Sigmoid colon (tissue), 7 donors: Measurements from ENCODE around the gene PAWR. TPM values are rescaled to one million over a fixed set of nuclear protein-coding genes. Genes with fewer than 3 reads are reported as not detected.

Experiments
- DNase-seq: peaks from one replicate; pipeline ENCODE4 v3.0.0-alpha.2; 2019
- H3K27ac ChIP-seq, 4 donors: fragments of 200-600 bp; sonication (generic); one replicate each; pipeline ENCODE4 v1.5.1; 2016 to 2019; ENCODE audit warnings: mild to moderate bottlenecking in 1 of 4
- H3K27me3 ChIP-seq, 3 donors: fragments of 200-600 bp; sonication (generic); one replicate each; pipeline ENCODE4 v1.5.1; 2019; ENCODE audit warnings: mild to moderate bottlenecking in 1 of 3
- H3K36me3 ChIP-seq, 4 donors: fragments of 200-600 bp; sonication (generic); one replicate each; pipeline ENCODE4 v1.5.1; 2016 to 2019
- H3K4me1 ChIP-seq, 4 donors: fragments of 200-600 bp; sonication (generic); one replicate each; pipeline ENCODE4 v1.5.1; 2017 to 2019
- H3K4me3 ChIP-seq, 4 donors: fragments of 200-600 bp; sonication (generic); one replicate each; pipeline ENCODE4 v1.5.1; 2017 to 2019; ENCODE audit warnings: mild to moderate bottlenecking in 2 of 4, moderate library complexity in 1 of 4
- H3K9me3 ChIP-seq, 4 donors: fragments of 200-600 bp in 3 of 4; sonication (generic) in 3 of 4; one replicate each; pipeline versions ENCODE4 v1.5.1 to v1.6.1; 2013 to 2019
- CTCF ChIP-seq, 4 experiments: fragments of 450-650 bp in 3 of 4; fragments of 200-600 bp in 1 of 4; IDR thresholded peaks; one replicate each; pipeline ENCODE4 v1.5.1; 2016 to 2019; ENCODE audit warnings: antibody characterized with exemption in 4 of 4, mild to moderate bottlenecking in 3 of 4, moderate library complexity in 2 of 4
- EP300 ChIP-seq, 4 donors: sonication (generic); formaldehyde crosslinking; IDR thresholded peaks; one replicate each; pipeline ENCODE4 v1.6.1; 2017; ENCODE audit warnings: antibody characterized with exemption in 4 of 4
- POLR2A ChIP-seq, 2 donors: fragments of 450-650 bp; IDR thresholded peaks; one replicate each; pipeline ENCODE4 v1.6.1; 2016; ENCODE audit warnings: antibody characterized with exemption in 2 of 2, mild to moderate bottlenecking in 2 of 2, moderate library complexity in 2 of 2
- POLR2AphosphoS5 ChIP-seq, 4 donors: sonication (generic); formaldehyde crosslinking; IDR thresholded peaks; one replicate each; pipeline ENCODE4 v1.6.1; 2017; ENCODE audit warnings: antibody characterized with exemption in 4 of 4
- WGBS, 2 donors: extraction: QIAGEN DNeasy Blood & Tissue Kit; methylation state at CpG; one replicate each; pipeline ENCODE4 v1.1.7; 2013; 5-methylcytosine and 5-hydroxymethylcytosine counted together
- intact Hi-C: fragments of 100-400 bp; cut with DNase I; formaldehyde crosslinking; loops from one replicate; pipeline ENCODE4 v1.15.1; 2023
- polyA plus RNA-seq, 3 donors: library from polyadenylated mRNA; stranded (reverse); fragments of 200-250 nt; gene quantifications; one replicate each; pipeline ENCODE4 v1.2.3, GENCODE V29; 2013
- total RNA-seq, 4 donors: library from RNA; depleted of rRNA; stranded (reverse); fragments of >200 nt; gene quantifications; one replicate each; pipeline ENCODE4 v1.1.0, GENCODE V29; 2016
- donor health status: healthy with polysubstance abuse.
- donor health status: Bipolar disorder and iron deficiency.
- donor health status: healthy.

The PAWR gene
- total and polyA plus RNA-seq, 7 donors = 7.8 to 53.5 (median 24.5) TPM

- Histone ChIP-seq H3K27ac (no peak overlapping the region), H3K27me3 (peaks cover 0 to 5% (median 0%) of the 10 kb centered on the region in 3 donors), H3K4me1 (no peaks in the 10 kb centered on the region), H3K36me3 (no peaks in the 10 kb centered on the region), H3K9me3 (no peaks in the 10 kb centered on the region), H3K4me3 (no peak overlapping the region)
- TF ChIP-seq CTCF (IDR thresholded peaks at IDR 0.05) = no peak
- TF ChIP-seq EP300 (IDR thresholded peaks at IDR 0.05) = no peak
- no peak for TF ChIP-seq POLR2A (IDR thresholded peaks at IDR 0.05)
- no peak for TF ChIP-seq POLR2AphosphoS5 (IDR thresholded peaks at IDR 0.05)
- intact Hi-C loops = no loop called here
- 96% methylated on average over 4 of the region's 4 CpGs for whole genome bisulfite sequencing, 2 donors
- DNase-seq = no peak
Observed at GRCh38 chr12:79717006-79717405, 26.2 kb upstream of the PAWR start.

GRCh38 chr12:79715308-79715707, 24.5 kb upstream of the PAWR start:
- WGBS, 2 donors = 90 to 92% methylated on average over 3 of the region's 3 CpGs
- intact Hi-C loops = no loop called here
- TF ChIP-seq CTCF (IDR thresholded peaks at IDR 0.05) (no peak), EP300 (IDR thresholded peaks at IDR 0.05) (no peak), POLR2A (IDR thresholded peaks at IDR 0.05) (no peak), POLR2AphosphoS5 (IDR thresholded peaks at IDR 0.05) (no peak)
- H3K27me3 ChIP-seq = peaks cover 0 to 10% (median 0%) of the 10 kb centered on the region in 3 donors
- H3K4me3 ChIP-seq = no peak overlapping the region
- no peak for DNase-seq
- no peaks in the 10 kb centered on the region for H3K36me3 ChIP-seq
- H3K4me1 ChIP-seq = no peaks in the 10 kb centered on the region
- H3K27ac ChIP-seq = no peak overlapping the region
- no peaks in the 10 kb centered on the region for H3K9me3 ChIP-seq

GRCh38 chr12:79710707-79711483, 20.1 kb upstream of the PAWR start:
- intact Hi-C loops = no loop called here
- no peaks in the 10 kb centered on the region for H3K36me3 ChIP-seq
- no peaks in the 10 kb centered on the region for H3K9me3 ChIP-seq
- no peak overlapping the region for H3K4me3 ChIP-seq
- DNase-seq = no peak
- no peak for TF ChIP-seq EP300 (IDR thresholded peaks at IDR 0.05)
- TF ChIP-seq POLR2A (IDR thresholded peaks at IDR 0.05) = no peak
- no peak for TF ChIP-seq CTCF (IDR thresholded peaks at IDR 0.05)
- no peaks in the 10 kb centered on the region for H3K4me1 ChIP-seq
- WGBS, 2 donors = 73 to 75% methylated on average over 50 of the region's 50 CpGs
- no peak overlapping the region for H3K27ac ChIP-seq
- peaks cover 0 to 10% (median 0%) of the 10 kb centered on the region in 3 donors for H3K27me3 ChIP-seq

- intact Hi-C loops = no loop called here
- no peak for DNase-seq
- 42 to 76% methylated on average over 3 of the region's 3 CpGs for WGBS, 2 donors
- no peak overlapping the region for H3K4me3 ChIP-seq
- no peak overlapping the region for H3K27ac ChIP-seq
- H3K4me1 ChIP-seq = no peaks in the 10 kb centered on the region
- no peaks in the 10 kb centered on the region for H3K36me3 ChIP-seq
- H3K27me3 ChIP-seq = peaks cover 0 to 5% (median 0%) of the 10 kb centered on the region in 3 donors
- no peaks in the 10 kb centered on the region for H3K9me3 ChIP-seq
- TF ChIP-seq CTCF (IDR thresholded peaks at IDR 0.05) = no peak
- TF ChIP-seq EP300 (IDR thresholded peaks at IDR 0.05) = no peak
- TF ChIP-seq POLR2A (IDR thresholded peaks at IDR 0.05) = no peak
- no peak for TF ChIP-seq POLR2AphosphoS5 (IDR thresholded peaks at IDR 0.05)
Observed at GRCh38 chr12:79707830-79708229, 17.1 kb upstream of the PAWR start.
